ENCODE measurements around the gene ADGRB3. TPM values are rescaled to one million over a fixed set of nuclear protein-coding genes. Genes with fewer than 3 reads are reported as not detected.
"Not testable (repeated sequence)": the region's sequence is repeated elsewhere in the genome, so short reads cannot be mapped to it uniquely, and the experiment has no call there.

ADGRB3 gene
- total RNA-seq, 1 experiment from 2014 or later = not detected

DNA sequence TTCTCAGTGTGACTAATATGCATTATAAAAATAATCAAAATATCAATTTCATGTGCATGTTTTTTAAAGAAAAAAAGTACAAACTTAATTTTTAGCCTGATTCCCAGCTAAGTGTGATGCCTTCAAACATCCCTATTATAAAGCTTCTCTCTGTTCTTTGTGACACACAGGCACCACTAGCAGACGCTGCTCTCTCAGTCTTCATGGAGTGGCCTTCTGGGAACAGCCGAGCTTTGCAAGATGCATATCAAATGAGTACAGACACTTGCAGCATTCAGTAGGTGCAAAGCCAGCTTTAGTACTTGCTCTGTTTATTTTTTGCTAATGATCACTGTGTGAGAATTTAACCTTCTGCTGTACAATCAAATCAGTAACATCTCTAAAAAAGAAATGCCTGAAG, 340.0 kb downstream of the ADGRB3 start:
- Histone ChIP-seq H3K27ac (ENCODE audit: low read length) (no peak overlapping the region), H3K4me1 (ENCODE audit: low read length) (no peaks in the 10 kb centered on the region), H3K9me3 (ENCODE audit: low read length) (no peaks in the 10 kb centered on the region), H3K36me3 (ENCODE audit: insufficient read depth, low read length) (no peaks in the 10 kb centered on the region), H3K4me3 (ENCODE audit: low read length) (no peak overlapping the region), H3K79me2 (ENCODE audit: low read length) (no peaks in the 10 kb centered on the region), H3K27me3 (ENCODE audit: low read length) (no peaks in the 10 kb centered on the region), H3K4me2 (ENCODE audit: low read depth, low read length, poor library complexity, severe bottlenecking) (no peak overlapping the region), H4K20me1 (ENCODE audit: insufficient read depth, low read depth, low read length) (no peaks in the 10 kb centered on the region), H2AFZ (ENCODE audit: low read length) (no peak overlapping the region), H3K9me2 (replicated peaks; ENCODE audit: insufficient read depth, low read length) (no peaks in the 10 kb centered on the region), H3K9ac (ENCODE audit: low read length) (no peak overlapping the region)
- DNase-seq = peak; percentile 41

DNA sequence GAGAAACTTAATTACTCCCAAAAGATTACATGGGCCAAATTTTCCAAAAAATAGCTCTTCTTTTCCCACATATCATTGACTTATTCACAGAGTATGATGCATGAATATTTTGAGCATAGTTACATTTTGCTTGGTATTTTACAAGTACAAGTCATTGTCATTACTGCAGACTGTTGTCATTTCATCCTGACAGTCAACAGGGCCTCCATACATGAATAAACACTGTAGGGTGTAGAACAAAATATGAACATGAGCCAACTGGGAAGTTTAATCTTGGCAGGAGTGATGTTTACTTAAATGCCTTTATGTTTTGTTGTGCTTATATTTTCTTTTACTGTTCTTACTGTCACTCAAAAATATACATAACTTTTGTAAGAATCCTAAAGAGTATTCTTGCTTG, 340.7 kb downstream of the ADGRB3 start:
- Histone ChIP-seq H3K9me3 (ENCODE audit: low read length) (no peaks in the 10 kb centered on the region), H3K9me2 (replicated peaks; ENCODE audit: insufficient read depth, low read length) (no peaks in the 10 kb centered on the region), H3K9ac (ENCODE audit: low read length) (no peak overlapping the region), H3K27me3 (ENCODE audit: low read length) (no peaks in the 10 kb centered on the region), H3K4me2 (ENCODE audit: low read depth, low read length, poor library complexity, severe bottlenecking) (no peak overlapping the region), H4K20me1 (ENCODE audit: insufficient read depth, low read depth, low read length) (no peaks in the 10 kb centered on the region), H3K79me2 (ENCODE audit: low read length) (no peaks in the 10 kb centered on the region), H3K36me3 (ENCODE audit: insufficient read depth, low read length) (no peaks in the 10 kb centered on the region), H2AFZ (ENCODE audit: low read length) (no peak overlapping the region), H3K4me1 (ENCODE audit: low read length) (no peaks in the 10 kb centered on the region), H3K27ac (ENCODE audit: low read length) (no peak overlapping the region), H3K4me3 (ENCODE audit: low read length) (no peak overlapping the region)
- no peak for DNase-seq

DNA sequence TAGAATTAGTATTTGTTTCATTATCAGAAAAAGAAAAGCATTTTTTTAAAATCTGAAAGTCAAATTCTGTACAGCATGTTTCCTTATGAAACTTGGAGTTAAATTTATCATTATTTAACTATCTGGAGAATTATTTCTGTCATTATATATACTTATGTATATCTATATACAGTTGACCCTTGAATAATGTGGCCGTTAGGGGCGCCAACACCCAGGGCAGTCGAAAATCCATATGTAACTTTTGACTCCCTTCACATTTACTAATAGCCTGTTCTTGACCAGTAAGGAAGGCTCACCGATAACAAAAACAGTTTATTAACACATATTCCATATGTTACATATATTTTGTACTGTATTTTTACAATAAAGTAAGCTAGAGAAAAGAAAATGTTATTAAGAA, 341.2 kb downstream of the ADGRB3 start:
- Histone ChIP-seq H3K36me3 (ENCODE audit: insufficient read depth, low read length) (no peaks in the 10 kb centered on the region), H3K4me2 (ENCODE audit: low read depth, low read length, poor library complexity, severe bottlenecking) (no peak overlapping the region), H4K20me1 (ENCODE audit: insufficient read depth, low read depth, low read length) (no peaks in the 10 kb centered on the region), H3K4me1 (ENCODE audit: low read length) (no peaks in the 10 kb centered on the region), H3K27ac (ENCODE audit: low read length) (no peak overlapping the region), H3K79me2 (ENCODE audit: low read length) (no peaks in the 10 kb centered on the region), H3K9ac (ENCODE audit: low read length) (no peak overlapping the region), H3K9me3 (ENCODE audit: low read length) (no peaks in the 10 kb centered on the region), H2AFZ (ENCODE audit: low read length) (no peak overlapping the region), H3K4me3 (ENCODE audit: low read length) (no peak overlapping the region), H3K9me2 (replicated peaks; ENCODE audit: insufficient read depth, low read length) (no peaks in the 10 kb centered on the region), H3K27me3 (ENCODE audit: low read length) (no peaks in the 10 kb centered on the region)
- peak; percentile 55 for DNase-seq

DNA sequence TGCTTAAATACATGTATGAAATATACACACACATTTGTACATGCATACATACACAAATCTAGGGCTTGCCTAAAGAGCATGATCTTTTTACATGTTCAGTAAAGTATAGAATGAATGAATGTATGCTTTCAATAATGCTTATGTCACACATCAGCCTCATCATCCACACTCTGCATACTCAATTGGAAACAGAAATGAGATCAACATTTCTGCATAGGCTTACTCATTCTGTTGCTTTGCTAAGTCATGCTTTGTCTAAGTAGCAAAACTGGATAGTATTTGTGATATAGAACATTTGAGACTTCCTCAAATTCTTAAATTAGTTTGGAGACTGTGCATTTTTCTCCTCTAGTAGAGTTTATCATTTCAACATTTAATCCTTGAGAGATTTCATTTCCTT, 343.3 kb downstream of the ADGRB3 start:
- Histone ChIP-seq H3K4me3 (ENCODE audit: low read length) (no peak overlapping the region), H4K20me1 (ENCODE audit: insufficient read depth, low read depth, low read length) (no peaks in the 10 kb centered on the region), H3K79me2 (ENCODE audit: low read length) (no peaks in the 10 kb centered on the region), H3K9me2 (replicated peaks; ENCODE audit: insufficient read depth, low read length) (no peaks in the 10 kb centered on the region), H3K9ac (ENCODE audit: low read length) (no peak overlapping the region), H3K27me3 (ENCODE audit: low read length) (no peaks in the 10 kb centered on the region), H2AFZ (ENCODE audit: low read length) (no peak overlapping the region), H3K9me3 (ENCODE audit: low read length) (no peaks in the 10 kb centered on the region), H3K4me2 (ENCODE audit: low read depth, low read length, poor library complexity, severe bottlenecking) (no peak overlapping the region), H3K27ac (ENCODE audit: low read length) (no peak overlapping the region), H3K36me3 (ENCODE audit: insufficient read depth, low read length) (no peaks in the 10 kb centered on the region), H3K4me1 (ENCODE audit: low read length) (no peaks in the 10 kb centered on the region)
- DNase-seq = no peak

DNA sequence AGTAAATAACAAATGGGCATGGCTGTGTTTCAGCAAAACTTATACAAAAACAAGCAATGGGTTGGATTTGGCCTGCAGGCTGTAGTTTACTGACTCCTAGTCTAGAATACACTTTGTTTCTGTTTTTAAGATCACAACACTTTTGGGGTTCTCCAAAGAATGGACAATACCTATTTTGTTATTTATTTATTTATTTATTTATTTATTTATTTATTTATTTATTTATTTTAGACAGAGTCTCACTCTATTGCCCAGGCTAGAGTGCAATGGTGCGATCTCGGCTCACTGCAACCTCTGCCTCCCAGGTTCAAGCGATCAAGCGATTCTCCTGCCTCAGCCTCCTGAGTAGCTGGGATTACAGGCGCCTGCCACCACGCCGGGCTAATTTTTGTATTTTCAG, 346.6 kb downstream of the ADGRB3 start:
- H3K36me3 ChIP-seq (ENCODE audit: insufficient read depth, low read length); H3K4me1 ChIP-seq (ENCODE audit: low read length); H3K27ac ChIP-seq (ENCODE audit: low read length); H3K9me2 ChIP-seq (replicated peaks; ENCODE audit: insufficient read depth, low read length); H3K4me2 ChIP-seq (ENCODE audit: low read depth, low read length, poor library complexity, severe bottlenecking); H3K4me3 ChIP-seq (ENCODE audit: low read length); DNase-seq; H3K27me3 ChIP-seq (ENCODE audit: low read length); H3K9me3 ChIP-seq (ENCODE audit: low read length); H3K79me2 ChIP-seq (ENCODE audit: low read length); H4K20me1 ChIP-seq (ENCODE audit: insufficient read depth, low read depth, low read length); H3K9ac ChIP-seq (ENCODE audit: low read length); H2AFZ ChIP-seq (ENCODE audit: low read length): not testable (repeated sequence)

DNA sequence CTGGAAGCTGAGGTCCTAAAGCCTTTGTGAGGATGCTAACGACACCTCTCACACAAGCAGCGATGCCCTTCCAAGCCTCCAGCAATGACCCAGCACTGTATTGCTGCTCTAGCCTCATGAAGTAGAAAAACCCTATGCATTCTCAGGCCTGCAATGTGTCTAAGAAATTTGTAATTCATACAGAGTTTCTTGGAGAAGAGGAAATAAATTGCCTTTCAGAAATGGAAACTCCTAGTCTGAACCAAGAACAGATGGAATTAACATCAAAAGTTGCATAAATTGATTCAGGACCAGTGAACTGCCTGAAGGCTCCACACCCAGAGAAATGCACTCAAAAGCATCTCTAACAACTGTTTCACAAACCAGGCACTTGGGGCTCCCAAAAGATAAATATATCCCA, 353.6 kb downstream of the ADGRB3 start:
- Histone ChIP-seq H3K27me3 (ENCODE audit: low read length) (no peaks in the 10 kb centered on the region), H3K36me3 (ENCODE audit: insufficient read depth, low read length) (no peaks in the 10 kb centered on the region), H3K9me3 (ENCODE audit: low read length) (no peaks in the 10 kb centered on the region), H3K4me1 (ENCODE audit: low read length) (no peaks in the 10 kb centered on the region), H3K9me2 (replicated peaks; ENCODE audit: insufficient read depth, low read length) (no peaks in the 10 kb centered on the region), H3K27ac (ENCODE audit: low read length) (no peak overlapping the region), H4K20me1 (ENCODE audit: insufficient read depth, low read depth, low read length) (no peaks in the 10 kb centered on the region), H3K4me3 (ENCODE audit: low read length) (no peak overlapping the region), H3K79me2 (ENCODE audit: low read length) (no peaks in the 10 kb centered on the region), H3K4me2 (ENCODE audit: low read depth, low read length, poor library complexity, severe bottlenecking) (no peak overlapping the region), H3K9ac (ENCODE audit: low read length) (no peak overlapping the region), H2AFZ (ENCODE audit: low read length) (no peak overlapping the region)
- no peak for DNase-seq

DNA sequence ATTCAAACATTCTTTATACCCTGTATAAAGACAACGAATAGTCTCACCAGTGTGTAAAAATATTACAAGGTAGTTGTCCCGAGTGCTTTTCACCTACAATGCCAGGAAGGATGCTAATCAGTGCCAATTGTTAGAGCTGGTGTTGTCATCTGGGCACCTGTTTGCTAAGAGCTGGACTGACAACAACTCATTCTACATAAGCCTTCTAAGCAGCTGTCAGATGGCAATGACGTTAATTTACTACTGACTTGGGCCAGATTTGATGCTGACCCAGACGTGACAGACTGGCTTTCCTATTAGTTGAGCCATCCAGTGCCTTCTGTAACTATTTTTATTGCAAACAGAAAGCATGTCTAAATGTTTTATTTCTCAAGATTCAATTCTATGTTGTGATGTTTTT, 355.2 kb downstream of the ADGRB3 start:
- Histone ChIP-seq H3K9ac (ENCODE audit: low read length) (no peak overlapping the region), H4K20me1 (ENCODE audit: insufficient read depth, low read depth, low read length) (no peaks in the 10 kb centered on the region), H3K79me2 (ENCODE audit: low read length) (no peaks in the 10 kb centered on the region), H3K36me3 (ENCODE audit: insufficient read depth, low read length) (no peaks in the 10 kb centered on the region), H3K4me2 (ENCODE audit: low read depth, low read length, poor library complexity, severe bottlenecking) (no peak overlapping the region), H3K27ac (ENCODE audit: low read length) (no peak overlapping the region), H3K9me3 (ENCODE audit: low read length) (no peaks in the 10 kb centered on the region), H3K27me3 (ENCODE audit: low read length) (no peaks in the 10 kb centered on the region), H3K4me3 (ENCODE audit: low read length) (no peak overlapping the region), H2AFZ (ENCODE audit: low read length) (no peak overlapping the region), H3K4me1 (ENCODE audit: low read length) (no peaks in the 10 kb centered on the region), H3K9me2 (replicated peaks; ENCODE audit: insufficient read depth, low read length) (no peaks in the 10 kb centered on the region)
- no peak for DNase-seq

DNA sequence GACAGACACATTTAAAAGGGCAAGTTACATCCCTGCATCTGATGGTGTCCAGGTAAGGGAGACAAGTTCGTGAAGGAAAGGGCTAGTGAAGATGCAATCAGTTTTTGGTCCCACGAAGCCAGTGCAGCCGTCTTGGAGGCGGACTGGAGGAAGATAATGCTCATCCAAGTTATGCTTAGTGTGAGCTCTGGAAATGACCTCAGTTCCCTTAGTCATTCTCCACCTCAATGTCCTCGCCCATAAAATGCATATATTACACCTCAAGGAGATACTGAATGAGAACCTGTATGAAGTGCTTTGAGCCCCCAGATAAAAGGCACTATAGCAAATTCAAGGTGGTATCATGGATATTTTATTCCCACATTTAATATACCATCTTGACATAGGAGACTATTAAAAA, 358.8 kb downstream of the ADGRB3 start:
- H3K27me3 ChIP-seq (ENCODE audit: low read length) = no peaks in the 10 kb centered on the region
- no peak for DNase-seq
- no peaks in the 10 kb centered on the region for H3K4me1 ChIP-seq (ENCODE audit: low read length)
- H3K9me2 ChIP-seq (replicated peaks; ENCODE audit: insufficient read depth, low read length) = no peaks in the 10 kb centered on the region
- H3K4me3 ChIP-seq (ENCODE audit: low read length) = no peak overlapping the region
- no peaks in the 10 kb centered on the region for H3K36me3 ChIP-seq (ENCODE audit: insufficient read depth, low read length)
- H4K20me1 ChIP-seq (ENCODE audit: insufficient read depth, low read depth, low read length) = no peaks in the 10 kb centered on the region
- no peak overlapping the region for H3K4me2 ChIP-seq (ENCODE audit: low read depth, low read length, poor library complexity, severe bottlenecking)
- no peaks in the 10 kb centered on the region for H3K9me3 ChIP-seq (ENCODE audit: low read length)
- H2AFZ ChIP-seq (ENCODE audit: low read length) = no peak overlapping the region
- H3K79me2 ChIP-seq (ENCODE audit: low read length) = no peaks in the 10 kb centered on the region
- H3K27ac ChIP-seq (ENCODE audit: low read length) = no peak overlapping the region
- H3K9ac ChIP-seq (ENCODE audit: low read length) = no peak overlapping the region

DNA sequence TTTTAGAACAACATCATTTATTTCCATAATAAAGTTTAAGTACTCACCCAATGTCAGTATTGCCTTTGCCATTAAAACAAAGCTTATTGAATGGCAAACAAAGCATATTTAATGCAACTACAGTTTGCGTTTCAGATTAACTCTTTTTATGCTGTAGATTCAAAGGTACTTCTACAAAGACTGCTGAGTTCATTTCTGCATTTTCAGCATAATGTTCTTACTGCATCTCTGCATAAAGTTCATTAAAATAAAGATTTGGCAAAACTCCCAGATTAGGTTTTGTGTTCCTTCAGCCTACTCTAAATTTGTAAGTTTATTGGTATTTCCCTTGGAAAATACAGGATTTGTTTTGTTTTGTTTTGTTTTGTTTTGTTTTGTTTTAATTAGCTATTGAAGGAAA, 359.4 kb downstream of the ADGRB3 start:
- H3K4me1 ChIP-seq (ENCODE audit: low read length) = no peaks in the 10 kb centered on the region
- H3K36me3 ChIP-seq (ENCODE audit: insufficient read depth, low read length) = no peaks in the 10 kb centered on the region
- H3K9me3 ChIP-seq (ENCODE audit: low read length) = no peaks in the 10 kb centered on the region
- no peak overlapping the region for H3K9ac ChIP-seq (ENCODE audit: low read length)
- no peaks in the 10 kb centered on the region for H3K27me3 ChIP-seq (ENCODE audit: low read length)
- H3K27ac ChIP-seq (ENCODE audit: low read length) = no peak overlapping the region
- H2AFZ ChIP-seq (ENCODE audit: low read length) = no peak overlapping the region
- H3K4me3 ChIP-seq (ENCODE audit: low read length) = no peak overlapping the region
- no peaks in the 10 kb centered on the region for H3K79me2 ChIP-seq (ENCODE audit: low read length)
- no peak for DNase-seq
- H4K20me1 ChIP-seq (ENCODE audit: insufficient read depth, low read depth, low read length) = no peaks in the 10 kb centered on the region
- H3K9me2 ChIP-seq (replicated peaks; ENCODE audit: insufficient read depth, low read length) = no peaks in the 10 kb centered on the region
- no peak overlapping the region for H3K4me2 ChIP-seq (ENCODE audit: low read depth, low read length, poor library complexity, severe bottlenecking)
